PC-3 (cell line): ENCODE results near the gene CCDC167.

ENCODE experiments used
- CTCF ChIP-seq: fragments of 300-600 bp; sonication (generic); conservative IDR thresholded peaks from 2 replicates; pipeline ENCODE4 v1.5.1; 2017; ENCODE audit warnings: antibody characterized with exemption, low read depth, mild to moderate bottlenecking, low read length
- EZH2 ChIP-seq: fragments of 300-600 bp; sonication (generic); IDR thresholded peaks from one replicate; pipeline ENCODE4 v1.6.1; 2017; ENCODE audit warnings: antibody characterized with exemption, mild to moderate bottlenecking, low read length; ENCODE audit not compliant: unreplicated experiment
- EZH2phosphoT487 ChIP-seq: fragments of 300-600 bp; sonication (generic); IDR thresholded peaks from 2 replicates; pipeline ENCODE4 v1.6.1; 2018; ENCODE audit warnings: mild to moderate bottlenecking, antibody characterized with exemption, low read length, borderline replicate concordance

GRCh38 chr6:37491830-37492208, 7.9 kb downstream of the CCDC167 start:
- TF ChIP-seq CTCF (no peak), EZH2 (no peak), EZH2phosphoT487 (no peak)
